Measurements from ENCODE around the gene KRTAP5-10. TPM values are rescaled to one million over a fixed set of nuclear protein-coding genes. Genes with fewer than 3 reads are reported as not detected.
"Not testable (repeated sequence)": the region's sequence is repeated elsewhere in the genome, so short reads cannot be mapped to it uniquely, and the experiment has no call there.

The KRTAP5-10 gene
- total and polyA plus RNA-seq, 2 donors from 2014 or later = not detected

GRCh38 chr11:71611218-71611910, 46.0 kb downstream of the KRTAP5-10 start:
- H3K4me1 ChIP-seq (ENCODE audit: control insufficient read depth in 2 of 3, insufficient read depth in 2 of 3, low read depth in 1 of 3, low read length in 3 of 3); FAIRE-seq; H3K9me3 ChIP-seq (ENCODE audit: control insufficient read depth in 2 of 3, insufficient read depth in 1 of 3, low read length in 3 of 3); DNase-seq; H3K36me3 ChIP-seq (ENCODE audit: control insufficient read depth in 2 of 3, insufficient read depth in 3 of 3, low read length in 3 of 3); intact Hi-C loops (cut with DNase I); H3K27ac ChIP-seq (ENCODE audit: low read depth in 2 of 2, low read length in 2 of 2); H3K4me3 ChIP-seq (ENCODE audit: low read length in 3 of 3); H3K9ac ChIP-seq (ENCODE audit: low read length in 3 of 3); H3K27me3 ChIP-seq (ENCODE audit: control insufficient read depth, insufficient read depth, low read length): not testable (repeated sequence)

- FAIRE-seq; H3K9ac ChIP-seq (ENCODE audit: low read length in 3 of 3); H3K36me3 ChIP-seq (ENCODE audit: control insufficient read depth in 2 of 3, insufficient read depth in 3 of 3, low read length in 3 of 3); DNase-seq; H3K9me3 ChIP-seq (ENCODE audit: control insufficient read depth in 2 of 3, insufficient read depth in 1 of 3, low read length in 3 of 3); intact Hi-C loops (cut with DNase I); H3K4me1 ChIP-seq (ENCODE audit: control insufficient read depth in 2 of 3, insufficient read depth in 2 of 3, low read depth in 1 of 3, low read length in 3 of 3); H3K27me3 ChIP-seq (ENCODE audit: control insufficient read depth, insufficient read depth, low read length); H3K27ac ChIP-seq (ENCODE audit: low read depth in 2 of 2, low read length in 2 of 2); H3K4me3 ChIP-seq (ENCODE audit: low read length in 3 of 3): not testable (repeated sequence)
These were observed 48.6 kb downstream of the KRTAP5-10 start for GRCh38 chr11:71613931-71614330.

- H3K4me1 ChIP-seq (ENCODE audit: control insufficient read depth in 2 of 3, insufficient read depth in 2 of 3, low read depth in 1 of 3, low read length in 3 of 3); DNase-seq; H3K9ac ChIP-seq (ENCODE audit: low read length in 3 of 3); H3K9me3 ChIP-seq (ENCODE audit: control insufficient read depth in 2 of 3, insufficient read depth in 1 of 3, low read length in 3 of 3); H3K36me3 ChIP-seq (ENCODE audit: control insufficient read depth in 2 of 3, insufficient read depth in 3 of 3, low read length in 3 of 3); H3K27ac ChIP-seq (ENCODE audit: low read depth in 2 of 2, low read length in 2 of 2); intact Hi-C loops (cut with DNase I); H3K27me3 ChIP-seq (ENCODE audit: control insufficient read depth, insufficient read depth, low read length); H3K4me3 ChIP-seq (ENCODE audit: low read length in 3 of 3); FAIRE-seq: not testable (repeated sequence)
These were observed 49.1 kb downstream of the KRTAP5-10 start for GRCh38 chr11:71614366-71614917.

- H3K27ac ChIP-seq (ENCODE audit: low read depth in 2 of 2, low read length in 2 of 2); H3K9ac ChIP-seq (ENCODE audit: low read length in 3 of 3); H3K4me1 ChIP-seq (ENCODE audit: control insufficient read depth in 2 of 3, insufficient read depth in 2 of 3, low read depth in 1 of 3, low read length in 3 of 3); intact Hi-C loops (cut with DNase I); H3K36me3 ChIP-seq (ENCODE audit: control insufficient read depth in 2 of 3, insufficient read depth in 3 of 3, low read length in 3 of 3); H3K27me3 ChIP-seq (ENCODE audit: control insufficient read depth, insufficient read depth, low read length); FAIRE-seq; H3K9me3 ChIP-seq (ENCODE audit: control insufficient read depth in 2 of 3, insufficient read depth in 1 of 3, low read length in 3 of 3); H3K4me3 ChIP-seq (ENCODE audit: low read length in 3 of 3): not testable (repeated sequence)
- DNase-seq = peak in 3 of 5 donors; percentile 18 to 48 (median 34)
These were observed 49.6 kb downstream of the KRTAP5-10 start for GRCh38 chr11:71615003-71615402.

Other genes with a start within 250 kb of the KRTAP5-10 start
- gene DHCR7, start 117.2 kb upstream of the KRTAP5-10 start, total RNA-seq = 17.8 TPM
- gene DHCR7, start 117.2 kb upstream of the KRTAP5-10 start, polyA plus RNA-seq (ENCODE audit: insufficient read depth, low read depth, low replicate concordance) = 35.2 TPM
- gene NADSYN1, start 112.4 kb upstream of the KRTAP5-10 start, total RNA-seq = 72.9 TPM
- gene NADSYN1, start 112.4 kb upstream of the KRTAP5-10 start, polyA plus RNA-seq (ENCODE audit: insufficient read depth, low read depth, low replicate concordance) = 34.9 TPM
- gene KRTAP5-7, start 38.3 kb upstream of the KRTAP5-10 start, total RNA-seq = 0.22 TPM
- gene KRTAP5-7, start 38.3 kb upstream of the KRTAP5-10 start, polyA plus RNA-seq (ENCODE audit: insufficient read depth, low read depth, low replicate concordance) = not detected
- 0.35 TPM for gene KRTAP5-8, start 27.5 kb upstream of the KRTAP5-10 start, total RNA-seq
- 1.8 TPM for gene KRTAP5-8, start 27.5 kb upstream of the KRTAP5-10 start, polyA plus RNA-seq (ENCODE audit: insufficient read depth, low read depth, low replicate concordance)
- gene KRTAP5-9, start 17.1 kb upstream of the KRTAP5-10 start, total RNA-seq = 0.66 TPM
- not detected for gene KRTAP5-9, start 17.1 kb upstream of the KRTAP5-10 start, polyA plus RNA-seq (ENCODE audit: insufficient read depth, low read depth, low replicate concordance)
- gene KRTAP5-11, start 17.3 kb downstream of the KRTAP5-10 start, total RNA-seq = not detected
- gene KRTAP5-11, start 17.3 kb downstream of the KRTAP5-10 start, polyA plus RNA-seq (ENCODE audit: insufficient read depth, low read depth, low replicate concordance) = not detected